Endodermal cell (in vitro differentiated cells): ENCODE measurements around the gene LELP1. TPM values are rescaled to one million over a fixed set of nuclear protein-coding genes. Genes with fewer than 3 reads are reported as not detected.

ENCODE experiments used
- DNase-seq: peaks from one replicate; pipeline ENCODE4 v3.0.0-alpha.2; 2017
- H3K27ac ChIP-seq: 2 replicates; pipeline ENCODE4 v1.5.1; 2013; ENCODE audit warnings: mild to moderate bottlenecking, low read depth, low read length, moderate library complexity
- H3K27me3 ChIP-seq: 2 replicates; pipeline ENCODE4 v1.6.1; 2013; ENCODE audit warnings: mild to moderate bottlenecking, low read length, moderate library complexity; ENCODE audit not compliant: insufficient read depth, control insufficient read depth, poor library complexity, severe bottlenecking
- H3K36me3 ChIP-seq: 2 replicates; pipeline ENCODE4 v1.7.0; 2013; ENCODE audit warnings: mild to moderate bottlenecking, low read length, moderate library complexity; ENCODE audit not compliant: control insufficient read depth, insufficient read depth
- H3K4me1 ChIP-seq: one replicate; pipeline ENCODE4 v1.7.0; 2013; ENCODE audit warnings: low read length; ENCODE audit not compliant: control insufficient read depth, insufficient read depth
- H3K4me3 ChIP-seq: 2 replicates; pipeline ENCODE4 v1.5.1; 2013; ENCODE audit warnings: mild to moderate bottlenecking, low read length, moderate library complexity
- H3K9ac ChIP-seq: 2 replicates; pipeline ENCODE4 v1.6.1; 2013; ENCODE audit warnings: mild to moderate bottlenecking, low read length, moderate library complexity; ENCODE audit not compliant: poor library complexity, severe bottlenecking; ENCODE audit errors: extremely low read depth
- H3K9me3 ChIP-seq: 2 replicates; pipeline ENCODE4 v1.6.1; 2013; ENCODE audit warnings: mild to moderate bottlenecking, low read length, moderate library complexity; ENCODE audit not compliant: control insufficient read depth
- H3K27ac Mint-ChIP-seq: 2 replicates; pipeline ENCODE4 v1.8.0; 2020; ENCODE audit warnings: mixed read lengths
- H3K27me3 Mint-ChIP-seq: 2 replicates; pipeline ENCODE4 v1.8.0; 2021; ENCODE audit warnings: mild to moderate bottlenecking, mixed read lengths; ENCODE audit not compliant: insufficient read depth
- H3K36me3 Mint-ChIP-seq: 2 replicates; pipeline ENCODE4 v1.8.0; 2020; ENCODE audit warnings: low read depth, mixed read lengths
- H3K4me1 Mint-ChIP-seq: 2 replicates; pipeline ENCODE4 v1.8.0; 2020; ENCODE audit warnings: mixed read lengths
- H3K4me3 Mint-ChIP-seq: 2 replicates; pipeline ENCODE4 v1.8.0; 2020; ENCODE audit warnings: mild to moderate bottlenecking, moderate library complexity, mixed read lengths
- H3K9me3 Mint-ChIP-seq: 2 replicates; pipeline ENCODE4 v1.8.0; 2020; ENCODE audit warnings: mild to moderate bottlenecking, mixed read lengths
- CTCF ChIP-seq: fragments of 200-600 bp; sonication (generic); conservative IDR thresholded peaks from 2 replicates; pipeline ENCODE4 v1.5.0; 2021; ENCODE audit warnings: antibody characterized with exemption, mild to moderate bottlenecking
- WGBS, 2 experiments: methylation state at CpG; one replicate each; pipeline versions ENCODE4 v1.1.5 to v1.1.7; 2013; ENCODE audit warnings: missing lambda C conversion rate in 2 of 2, mixed read lengths in 1 of 2; ENCODE audit not compliant: insufficient coverage in 1 of 2, insufficient read length in 1 of 2; 5-methylcytosine and 5-hydroxymethylcytosine counted together
- total RNA-seq, 2 donors: library from RNA; stranded (reverse); fragmentation: NEBNext Ultra II Directional in 1 of 2; extraction: Animal tissue kit (Norgen Biotek cat#: 25700) in 1 of 2; gene quantifications; 2 replicates in 1 of 2; 3 replicates in 1 of 2; pipeline ENCODE4 v1.2.1, GENCODE V29; 2021

Gene LELP1
- total RNA-seq, 2 donors from 2014 or later: not detected

DNA sequence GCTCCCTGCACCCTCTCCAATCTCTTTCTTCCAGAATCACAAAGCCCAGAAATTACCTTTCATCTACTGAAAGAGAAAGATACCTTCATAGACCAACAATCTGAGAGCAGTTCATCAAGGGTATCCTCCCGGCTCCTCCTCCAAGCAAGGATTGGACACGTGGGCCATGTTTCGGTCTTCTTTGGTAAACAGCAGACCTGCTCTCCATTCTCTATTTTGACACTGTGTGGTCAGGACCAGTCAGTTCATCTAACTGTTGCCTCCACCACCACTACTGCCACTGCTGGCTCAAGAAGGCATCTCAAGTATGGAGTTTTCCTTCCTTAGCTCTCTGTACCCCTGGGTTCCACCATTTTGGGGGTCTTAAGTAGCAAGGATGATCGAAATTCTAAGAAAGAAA is 8.0 kb upstream of the LELP1 start:
- H3K27ac ChIP-seq: no peak overlapping the region
- Mint-ChIP-seq H3K4me1 (no peaks in the 10 kb centered on the region), H3K36me3 (no peaks in the 10 kb centered on the region), H3K9me3 (no peaks in the 10 kb centered on the region), H3K27ac (no peak overlapping the region), H3K27me3 (peaks cover 18% of the 10 kb centered on the region), H3K4me3 (no peak overlapping the region)
- 75 to 88% methylated on average over 3 to 4 of the region's 4 CpGs for WGBS, 2 experiments
- DNase-seq: no peak
- no peaks in the 10 kb centered on the region for H3K4me1 ChIP-seq
- H3K9me3 ChIP-seq: no peaks in the 10 kb centered on the region
- H3K9ac ChIP-seq: no peak overlapping the region
- H3K36me3 ChIP-seq: no peaks in the 10 kb centered on the region
- H3K27me3 ChIP-seq: no peaks in the 10 kb centered on the region
- TF ChIP-seq CTCF: no peak
- H3K4me3 ChIP-seq: no peak overlapping the region

GRCh38 chr1:153202006-153202405 is 1.2 kb upstream of the LELP1 start:
- no peaks in the 10 kb centered on the region for H3K36me3 Mint-ChIP-seq
- H3K27ac Mint-ChIP-seq: no peak overlapping the region
- Histone ChIP-seq H3K4me1 (no peaks in the 10 kb centered on the region), H3K9ac (no peak overlapping the region), H3K27me3 (no peaks in the 10 kb centered on the region), H3K4me3 (no peak overlapping the region), H3K27ac (no peak overlapping the region), H3K36me3 (no peaks in the 10 kb centered on the region), H3K9me3 (no peaks in the 10 kb centered on the region)
- H3K4me3 Mint-ChIP-seq: no peak overlapping the region
- no peaks in the 10 kb centered on the region for H3K4me1 Mint-ChIP-seq
- WGBS, 2 experiments: 74 to 80% methylated on average over 1 to 4 of the region's 4 CpGs
- peaks cover 13% of the 10 kb centered on the region for H3K27me3 Mint-ChIP-seq
- no peaks in the 10 kb centered on the region for H3K9me3 Mint-ChIP-seq
- no peak for TF ChIP-seq CTCF
- DNase-seq: no peak

GRCh38 chr1:153206631-153207030 is 3.4 kb downstream of the LELP1 start:
- WGBS, 2 experiments: 77 to 92% methylated on average over 9 of the region's 9 CpGs
- H3K36me3 ChIP-seq: no peaks in the 10 kb centered on the region
- Mint-ChIP-seq H3K27me3 (peaks cover 17% of the 10 kb centered on the region), H3K36me3 (no peaks in the 10 kb centered on the region), H3K27ac (no peak overlapping the region), H3K4me1 (peaks cover 3% of the 10 kb centered on the region), H3K9me3 (no peaks in the 10 kb centered on the region), H3K4me3 (no peak overlapping the region)
- H3K27me3 ChIP-seq: no peaks in the 10 kb centered on the region
- no peak for TF ChIP-seq CTCF
- H3K27ac ChIP-seq: no peak overlapping the region
- no peaks in the 10 kb centered on the region for H3K4me1 ChIP-seq
- H3K4me3 ChIP-seq: no peak overlapping the region
- no peak for DNase-seq
- no peak overlapping the region for H3K9ac ChIP-seq
- H3K9me3 ChIP-seq: no peaks in the 10 kb centered on the region
